Esophagus squamous epithelium (tissue), 5 donors: ENCODE measurements around the gene PCCA. TPM values are rescaled to one million over a fixed set of nuclear protein-coding genes. Genes with fewer than 3 reads are reported as not detected.

Source experiments
- DNase-seq: peaks from one replicate; lab custom pipeline; 2025; lab: John Stamatoyannopoulos, UW
- H3K27ac ChIP-seq, 4 donors: fragments of 200-600 bp; sonication (generic); one replicate each; pipeline ENCODE4 v1.5.1; 2016 to 2019; ENCODE audit warnings: mild to moderate bottlenecking in 1 of 4
- H3K27me3 ChIP-seq, 4 donors: fragments of 200-600 bp; sonication (generic); 1 replicate in 3 of 4; 2 replicates in 1 of 4; pipeline versions ENCODE4 v1.5.1 to v1.6.0; 2017 to 2021; ENCODE audit warnings: antibody characterized with exemption in 1 of 4
- H3K36me3 ChIP-seq, 3 donors: fragments of 200-600 bp; sonication (generic); one replicate each; pipeline ENCODE4 v1.5.1; 2016 to 2019
- H3K4me1 ChIP-seq, 3 donors: fragments of 200-600 bp; sonication (generic); one replicate each; pipeline ENCODE4 v1.5.1; 2017 to 2019
- H3K4me3 ChIP-seq, 4 donors: fragments of 200-600 bp; sonication (generic); 1 replicate in 3 of 4; 2 replicates in 1 of 4; pipeline ENCODE4 v1.5.1; 2016 to 2019; ENCODE audit warnings: mild to moderate bottlenecking in 2 of 4, moderate library complexity in 1 of 4
- H3K9me3 ChIP-seq, 3 donors: fragments of 200-600 bp; sonication (generic); one replicate each; pipeline ENCODE4 v1.5.1; 2016 to 2019
- POLR2A ChIP-seq, 4 donors: fragments of 450-650 bp; IDR thresholded peaks; one replicate each; pipeline ENCODE4 v1.6.1; 2017; ENCODE audit warnings: antibody characterized with exemption in 4 of 4, mild to moderate bottlenecking in 4 of 4, moderate library complexity in 3 of 4
- WGBS, 2 donors: methylation state at CpG; one replicate each; pipeline ENCODE4 v1.1.5; 2018; 5-methylcytosine and 5-hydroxymethylcytosine counted together
- intact Hi-C: fragments of 100-400 bp; cut with DNase I; formaldehyde crosslinking; loops from one replicate; pipeline ENCODE4 v1.15.0; 2022
- total RNA-seq, 4 donors: library from RNA; depleted of rRNA; stranded (reverse); fragments of >200 nt; gene quantifications; one replicate each; pipeline ENCODE4 v1.1.0, GENCODE V29; 2016
- TF ChIP-seq, protein P1 (sequence below), 6 experiments: fragments of 450-650 bp in 4 of 6; fragments of 200-600 bp in 2 of 6; sonication (generic) in 2 of 6; IDR thresholded peaks; one replicate each; pipeline ENCODE4 v1.5.1; 2016 to 2019; ENCODE audit warnings: antibody characterized with exemption in 6 of 6, mild to moderate bottlenecking in 4 of 6, moderate library complexity in 4 of 6
- donor health status: DM: yes; HTN: yes; CAD: no.

PCCA gene
- total RNA-seq, 4 donors from 2014 or later: 21.5 to 46.5 (median 30.2) TPM

DNA sequence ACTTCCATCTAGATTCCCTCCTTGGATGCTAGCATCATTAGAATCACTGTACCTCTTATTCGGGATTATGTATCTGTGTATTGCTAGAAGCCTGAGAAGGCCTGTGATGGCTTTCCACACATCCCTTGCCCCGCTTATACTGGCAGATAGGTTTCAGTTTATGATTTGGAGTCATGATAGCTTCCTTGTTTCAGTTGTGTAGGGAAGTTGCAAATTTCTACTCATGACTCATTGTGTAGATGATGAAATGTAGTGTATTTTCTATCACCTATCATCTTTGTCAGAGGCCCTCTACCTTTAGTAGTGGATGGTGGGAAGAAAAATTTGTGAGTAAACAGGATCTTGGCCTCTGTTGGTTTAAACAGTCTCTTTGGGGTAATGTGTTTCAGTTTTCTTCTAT, 334.5 kb downstream of the PCCA start:
- DNase-seq: no peak
- intact Hi-C loops: no loop called here
- 81 to 88% methylated on average over 2 of the region's 2 CpGs for WGBS, 2 donors

DNA sequence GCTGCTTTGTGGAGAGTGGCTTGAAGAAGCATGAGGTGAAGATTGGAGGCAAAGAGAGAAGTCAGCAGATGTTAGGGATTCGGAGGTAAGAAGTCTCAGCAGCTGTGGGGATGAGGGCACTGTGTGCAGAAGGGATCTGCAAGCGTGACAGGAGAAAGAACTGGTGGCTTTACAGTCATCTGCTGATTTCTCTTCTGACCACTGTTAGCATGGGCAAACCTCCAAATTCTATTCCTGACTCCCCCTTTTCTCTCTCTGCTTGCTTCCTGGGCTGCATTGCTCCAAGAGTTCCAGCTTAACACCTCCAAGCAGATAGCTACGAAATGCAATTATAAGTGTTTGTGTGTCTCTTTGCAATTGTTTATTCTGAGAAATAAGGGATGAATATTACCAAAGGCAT, 340.1 kb downstream of the PCCA start:
- 85 to 89% methylated on average over 3 of the region's 3 CpGs for WGBS, 2 donors

More for the DNA sequence above, 334.5 kb downstream of the PCCA start:
- Histone ChIP-seq H3K27me3 (no peaks in the 10 kb centered on the region), H3K36me3 (peaks cover 0 to 33% (median 0%) of the 10 kb centered on the region in 3 donors), H3K4me3 (no peak overlapping the region), H3K27ac (no peak overlapping the region), H3K9me3 (no peaks in the 10 kb centered on the region), H3K4me1 (no peaks in the 10 kb centered on the region)
- TF ChIP-seq, protein P1, sequence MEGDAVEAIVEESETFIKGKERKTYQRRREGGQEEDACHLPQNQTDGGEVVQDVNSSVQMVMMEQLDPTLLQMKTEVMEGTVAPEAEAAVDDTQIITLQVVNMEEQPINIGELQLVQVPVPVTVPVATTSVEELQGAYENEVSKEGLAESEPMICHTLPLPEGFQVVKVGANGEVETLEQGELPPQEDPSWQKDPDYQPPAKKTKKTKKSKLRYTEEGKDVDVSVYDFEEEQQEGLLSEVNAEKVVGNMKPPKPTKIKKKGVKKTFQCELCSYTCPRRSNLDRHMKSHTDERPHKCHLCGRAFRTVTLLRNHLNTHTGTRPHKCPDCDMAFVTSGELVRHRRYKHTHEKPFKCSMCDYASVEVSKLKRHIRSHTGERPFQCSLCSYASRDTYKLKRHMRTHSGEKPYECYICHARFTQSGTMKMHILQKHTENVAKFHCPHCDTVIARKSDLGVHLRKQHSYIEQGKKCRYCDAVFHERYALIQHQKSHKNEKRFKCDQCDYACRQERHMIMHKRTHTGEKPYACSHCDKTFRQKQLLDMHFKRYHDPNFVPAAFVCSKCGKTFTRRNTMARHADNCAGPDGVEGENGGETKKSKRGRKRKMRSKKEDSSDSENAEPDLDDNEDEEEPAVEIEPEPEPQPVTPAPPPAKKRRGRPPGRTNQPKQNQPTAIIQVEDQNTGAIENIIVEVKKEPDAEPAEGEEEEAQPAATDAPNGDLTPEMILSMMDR (IDR thresholded peaks at IDR 0.05): no peak
- TF ChIP-seq POLR2A (IDR thresholded peaks at IDR 0.05): no peak

DNA sequence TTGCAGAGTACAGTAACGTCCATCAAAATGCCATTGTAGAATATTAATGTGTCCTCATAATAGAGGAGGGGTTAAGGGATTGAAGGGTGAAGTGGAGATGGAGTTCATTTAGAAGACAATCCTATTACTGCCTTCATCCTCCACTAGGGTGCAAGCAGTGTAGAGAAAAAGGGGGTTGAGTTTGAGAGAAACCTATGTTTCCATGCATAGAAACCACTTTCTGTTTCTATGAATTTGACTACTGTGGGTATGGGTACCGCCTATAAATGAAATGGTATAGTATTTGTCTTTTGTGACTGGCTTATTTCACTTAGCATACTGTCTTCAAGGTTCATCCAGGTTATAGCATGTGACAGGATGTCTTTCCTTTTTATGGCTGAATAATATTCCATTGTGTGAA, 343.7 kb downstream of the PCCA start:
- Histone ChIP-seq H3K4me3 (no peak overlapping the region), H3K27ac (peak overlapping the region in 2 of 4 donors; percentile 72 to 80), H3K9me3 (no peaks in the 10 kb centered on the region), H3K27me3 (no peaks in the 10 kb centered on the region), H3K36me3 (peaks cover 0 to 53% (median 0%) of the 10 kb centered on the region in 3 donors), H3K4me1 (peaks cover 0 to 23% (median 0%) of the 10 kb centered on the region in 3 donors)
- TF ChIP-seq POLR2A (IDR thresholded peaks at IDR 0.05): no peak
- TF ChIP-seq, protein P1 (IDR thresholded peaks at IDR 0.05): no peak
- 86 to 93% methylated on average over 2 of the region's 2 CpGs for WGBS, 2 donors
- intact Hi-C loops: no loop called here
- no peak for DNase-seq

More for the DNA sequence above, 340.1 kb downstream of the PCCA start:
- DNase-seq: no peak
- Histone ChIP-seq H3K4me3 (no peak overlapping the region), H3K4me1 (peaks cover 0 to 14% (median 0%) of the 10 kb centered on the region in 3 donors), H3K27ac (no peak overlapping the region), H3K36me3 (peaks cover 0 to 66% (median 0%) of the 10 kb centered on the region in 3 donors), H3K27me3 (no peaks in the 10 kb centered on the region), H3K9me3 (no peaks in the 10 kb centered on the region)
- intact Hi-C loops: no loop called here
- no peak for TF ChIP-seq POLR2A (IDR thresholded peaks at IDR 0.05)
- TF ChIP-seq, protein P1 (IDR thresholded peaks at IDR 0.05): no peak

DNA sequence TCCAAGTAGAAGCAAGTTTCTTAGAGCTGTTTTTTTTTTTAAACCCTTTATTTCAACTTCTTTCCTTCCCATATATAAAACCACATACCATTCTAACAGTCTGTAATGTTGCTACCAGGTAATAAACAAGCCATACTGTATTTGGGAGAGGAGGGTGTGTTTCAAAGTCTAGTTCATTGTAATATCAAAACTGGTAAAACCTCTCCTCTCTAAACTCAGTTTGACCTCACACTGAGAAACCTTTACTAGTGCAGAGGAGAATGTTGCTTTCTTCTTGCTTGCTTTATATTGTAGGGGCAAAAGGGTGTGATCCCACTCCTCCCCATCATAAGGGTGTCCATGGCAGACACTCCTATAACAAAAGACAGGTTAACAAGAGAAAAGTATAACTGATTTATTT, 344.6 kb downstream of the PCCA start:
- no peak for DNase-seq
- no peaks in the 10 kb centered on the region for H3K27me3 ChIP-seq
- peaks cover 0 to 23% (median 0%) of the 10 kb centered on the region in 3 donors for H3K4me1 ChIP-seq
- no peak overlapping the region for H3K4me3 ChIP-seq
- TF ChIP-seq, protein P1 (IDR thresholded peaks at IDR 0.05): no peak
- no peak for TF ChIP-seq POLR2A (IDR thresholded peaks at IDR 0.05)
- intact Hi-C loops: no loop called here
- H3K36me3 ChIP-seq: peaks cover 0 to 50% (median 0%) of the 10 kb centered on the region in 3 donors
- H3K9me3 ChIP-seq: no peaks in the 10 kb centered on the region
- H3K27ac ChIP-seq: peak overlapping the region in 3 of 4 donors; percentile 61 to 80 (median 72)

DNA sequence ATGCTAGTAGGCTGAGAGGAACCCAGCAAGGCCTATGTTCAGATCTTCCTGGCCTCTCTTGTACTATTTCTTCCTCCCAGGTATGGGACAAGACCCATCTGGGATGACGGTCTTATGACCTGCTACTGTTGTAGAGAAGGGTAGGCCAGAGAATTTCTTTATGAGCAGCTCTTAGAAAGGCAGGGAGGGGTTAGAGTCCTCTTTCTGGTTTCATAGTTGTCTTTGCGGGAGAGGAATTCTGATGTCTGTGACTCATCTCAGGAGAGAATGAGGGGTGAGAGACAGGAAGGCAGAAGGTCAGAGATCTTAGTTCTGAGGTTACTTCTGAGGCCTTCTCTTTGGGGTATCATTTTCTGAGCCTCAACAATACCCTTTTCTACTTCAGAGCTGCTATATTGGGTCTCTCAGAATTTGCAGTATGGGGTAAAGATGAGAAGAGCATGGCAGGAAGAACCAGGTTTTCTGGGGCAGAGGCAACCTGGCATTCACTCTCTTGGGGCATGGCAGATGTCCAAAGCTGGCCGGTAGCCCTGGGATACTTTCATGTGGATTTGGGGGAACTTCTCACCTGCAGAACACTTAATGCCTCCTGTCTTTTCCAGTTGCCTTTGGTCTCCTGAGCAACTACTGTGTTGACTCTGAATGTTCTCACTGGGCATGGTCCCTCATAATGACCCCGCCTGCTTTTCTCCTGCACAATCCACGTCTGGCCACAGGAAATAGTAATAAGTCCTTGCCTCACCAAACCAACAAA, 345.3 kb downstream of the PCCA start:
- intact Hi-C loops: no loop called here
- H3K4me3 ChIP-seq: no peak overlapping the region
- H3K4me1 ChIP-seq: peaks cover 0 to 23% (median 0%) of the 10 kb centered on the region in 3 donors
- H3K9me3 ChIP-seq: no peaks in the 10 kb centered on the region
- no peak for TF ChIP-seq POLR2A (IDR thresholded peaks at IDR 0.05)
- TF ChIP-seq, protein P1 (IDR thresholded peaks at IDR 0.05): no peak
- peak overlapping the region in 3 of 4 donors; percentile 61 to 80 (median 72) for H3K27ac ChIP-seq
- DNase-seq: no peak
- H3K27me3 ChIP-seq: no peaks in the 10 kb centered on the region
- H3K36me3 ChIP-seq: peaks cover 0 to 46% (median 0%) of the 10 kb centered on the region in 3 donors
- WGBS, 2 donors: 64 to 78% methylated on average over 5 of the region's 5 CpGs
